ENCODE data around the gene RNU4-1. TPM values are rescaled to one million over a fixed set of nuclear protein-coding genes. Genes with fewer than 3 reads are reported as not detected.

RNU4-1 gene
- total RNA-seq, 2 experiments from 2014 or later: under 0.01 to 3,289 TPM

Small RNA genes within 50 kb of the gene (small RNA-seq; reads per million reads assigned to genes)
- gene RNU4-1: 1,392 reads per million, percentile 100 among the genes with 10 or more reads in this experiment
- 932 reads per million, percentile 100 among the genes with 10 or more reads in this experiment for gene RNU4-2
- not detected for gene RNU6-1088P

Other genes with a start within 250 kb of the RNU4-1 start
- gene RAB35, start 176.5 kb downstream of the RNU4-1 start, total RNA-seq (2014; rRNA removed; shearing (Covaris generic)): 30.9 and 42.2 TPM in 2 replicates
- 71.1 and 85.9 TPM in 2 replicates for gene RAB35, start 176.5 kb downstream of the RNU4-1 start, total RNA-seq (2022)
- gene GCN1, start 98.5 kb downstream of the RNU4-1 start, total RNA-seq (2014; rRNA removed; shearing (Covaris generic)): 217 and 224 TPM in 2 replicates
- 290 and 343 TPM in 2 replicates for gene GCN1, start 98.5 kb downstream of the RNU4-1 start, total RNA-seq (2022)
- gene RPLP0, start 92.1 kb downstream of the RNU4-1 start, total RNA-seq (2014; rRNA removed; shearing (Covaris generic)): 5,868 and 6,057 TPM in 2 replicates
- 2,996 and 3,206 TPM in 2 replicates for gene RPLP0, start 92.1 kb downstream of the RNU4-1 start, total RNA-seq (2022)
- 5.5 and 8.6 TPM in 2 replicates for gene PXN, start 27.5 kb downstream of the RNU4-1 start, total RNA-seq (2014; rRNA removed; shearing (Covaris generic))
- gene PXN, start 27.5 kb downstream of the RNU4-1 start, total RNA-seq (2022): 22.9 and 25.9 TPM in 2 replicates
- under 0.01 TPM in 1 of 2 replicates, not detected in the other for gene RNU4-2, start 1.3 kb downstream of the RNU4-1 start, total RNA-seq (2014; rRNA removed; shearing (Covaris generic))
- gene RNU4-2, start 1.3 kb downstream of the RNU4-1 start, total RNA-seq (2022): 1,646 and 3,315 TPM in 2 replicates
- 0.54 and 2.1 TPM in 2 replicates for gene SIRT4, start 9.1 kb upstream of the RNU4-1 start, total RNA-seq (2014; rRNA removed; shearing (Covaris generic))
- 1.4 and 2.2 TPM in 2 replicates for gene SIRT4, start 9.1 kb upstream of the RNU4-1 start, total RNA-seq (2022)
- not detected in 2 replicates for gene PLA2G1B, start 34.5 kb upstream of the RNU4-1 start, total RNA-seq (2014; rRNA removed; shearing (Covaris generic))
- gene PLA2G1B, start 34.5 kb upstream of the RNU4-1 start, total RNA-seq (2022): not detected in 2 replicates
- not detected in 2 replicates for gene MSI1, start 75.9 kb upstream of the RNU4-1 start, total RNA-seq (2014; rRNA removed; shearing (Covaris generic))
- not detected in 2 replicates for gene MSI1, start 75.9 kb upstream of the RNU4-1 start, total RNA-seq (2022)
- 543 and 591 TPM in 2 replicates for gene COX6A1, start 144.9 kb upstream of the RNU4-1 start, total RNA-seq (2014; rRNA removed; shearing (Covaris generic))
- 449 and 453 TPM in 2 replicates for gene COX6A1, start 144.9 kb upstream of the RNU4-1 start, total RNA-seq (2022)
- 23.9 and 28.3 TPM in 2 replicates for gene TRIAP1, start 153.1 kb upstream of the RNU4-1 start, total RNA-seq (2014; rRNA removed; shearing (Covaris generic))
- 25.9 and 26.4 TPM in 2 replicates for gene TRIAP1, start 153.1 kb upstream of the RNU4-1 start, total RNA-seq (2022)
- gene GATC, start 153.2 kb upstream of the RNU4-1 start, total RNA-seq (2014; rRNA removed; shearing (Covaris generic)): 36.1 and 37.6 TPM in 2 replicates
- 34.6 and 35.8 TPM in 2 replicates for gene GATC, start 153.2 kb upstream of the RNU4-1 start, total RNA-seq (2022)
- 181 and 203 TPM in 2 replicates for gene SRSF9, start 176.5 kb upstream of the RNU4-1 start, total RNA-seq (2014; rRNA removed; shearing (Covaris generic))
- 281 and 295 TPM in 2 replicates for gene SRSF9, start 176.5 kb upstream of the RNU4-1 start, total RNA-seq (2022)
- gene DYNLL1, start 202.9 kb upstream of the RNU4-1 start, total RNA-seq (2014; rRNA removed; shearing (Covaris generic)): 354 and 400 TPM in 2 replicates
- gene DYNLL1, start 202.9 kb upstream of the RNU4-1 start, total RNA-seq (2022): 296 and 321 TPM in 2 replicates
- gene COQ5, start 235.9 kb upstream of the RNU4-1 start, total RNA-seq (2014; rRNA removed; shearing (Covaris generic)): 29.4 and 40.9 TPM in 2 replicates
- 48.8 and 49.5 TPM in 2 replicates for gene COQ5, start 235.9 kb upstream of the RNU4-1 start, total RNA-seq (2022)
- 52.2 and 66.3 TPM in 2 replicates for gene RNF10, start 241.1 kb upstream of the RNU4-1 start, total RNA-seq (2014; rRNA removed; shearing (Covaris generic))
- 150 TPM in 2 replicates for gene RNF10, start 241.1 kb upstream of the RNU4-1 start, total RNA-seq (2022)

All from OCI-LY7 (cell line).